CD4-positive, alpha-beta T cell treated with Interferon alpha-2 for 1 hour (primary cell): ENCODE data around the gene MOCS1.

ENCODE experiments used
- DNase-seq, 2 donors: peaks; one replicate each; pipeline ENCODE4 v3.0.0-alpha.2; 2020 to 2022

The MOCS1 gene

DNA sequence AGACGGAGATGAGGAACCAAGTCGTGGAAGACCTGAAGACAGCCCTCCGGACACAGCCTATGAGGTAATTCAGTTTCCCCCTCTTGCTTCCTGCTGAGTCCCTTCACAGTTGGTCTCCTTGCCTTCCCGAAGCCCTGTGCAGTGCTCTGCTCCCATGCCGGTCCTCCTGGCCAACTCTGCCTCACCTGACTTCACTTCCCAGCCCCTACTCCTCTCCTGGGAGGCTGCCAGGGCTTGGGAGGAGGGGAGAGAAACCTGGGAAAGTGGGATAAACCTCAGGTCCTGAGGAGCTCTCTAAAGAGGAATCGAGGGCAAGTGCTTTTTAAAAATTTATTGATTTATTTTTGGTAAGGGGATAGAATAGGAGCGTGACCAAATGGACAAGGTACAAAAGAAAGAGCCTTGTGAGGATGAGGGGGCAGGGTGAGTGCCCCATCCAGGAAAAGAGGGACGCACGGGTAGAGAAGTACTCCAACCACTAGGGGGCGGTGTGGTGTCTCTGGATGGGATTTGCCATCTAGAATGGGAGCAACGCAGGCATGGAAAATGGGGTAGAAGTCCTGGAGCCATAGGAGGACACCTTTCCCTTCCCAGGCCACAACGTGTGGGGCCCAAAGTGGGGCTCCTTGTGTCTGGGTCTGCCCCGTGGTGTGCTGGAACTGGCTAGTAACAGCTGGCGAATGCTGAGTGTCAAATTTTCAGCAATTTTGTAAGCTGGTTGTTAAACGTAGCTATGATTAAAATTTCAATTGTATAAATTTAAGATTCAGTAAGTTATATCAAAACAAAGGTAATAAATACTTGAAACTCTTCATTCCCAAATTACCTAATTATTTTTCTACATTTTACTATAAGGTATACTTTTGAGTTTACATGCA is 69.0 kb downstream of the MOCS1 start:
- peak; percentile 9 to 39 for DNase-seq

GRCh38 chr6:39861663-39862062 is 72.6 kb downstream of the MOCS1 start:
- no peak for DNase-seq

DNA sequence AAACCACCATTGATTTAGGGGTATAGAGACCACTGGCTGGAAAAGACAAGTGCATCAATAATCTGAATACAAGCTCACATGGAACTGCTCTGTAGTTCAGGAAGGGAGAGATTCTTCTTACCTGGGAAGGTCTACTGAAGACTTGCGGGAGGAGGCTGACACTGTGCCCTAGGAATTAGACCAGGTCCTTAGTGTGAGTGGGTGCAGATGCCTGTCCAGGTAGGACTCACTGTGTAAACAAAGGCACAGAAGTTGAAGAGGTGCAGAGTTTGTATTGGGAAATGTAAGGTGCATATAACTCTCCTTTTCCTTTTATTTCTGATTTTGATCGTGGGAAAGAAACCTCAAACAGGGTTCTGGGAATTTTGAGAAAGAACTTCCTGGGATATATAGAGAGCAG is 75.2 kb downstream of the MOCS1 start:
- DNase-seq: no peak

DNA sequence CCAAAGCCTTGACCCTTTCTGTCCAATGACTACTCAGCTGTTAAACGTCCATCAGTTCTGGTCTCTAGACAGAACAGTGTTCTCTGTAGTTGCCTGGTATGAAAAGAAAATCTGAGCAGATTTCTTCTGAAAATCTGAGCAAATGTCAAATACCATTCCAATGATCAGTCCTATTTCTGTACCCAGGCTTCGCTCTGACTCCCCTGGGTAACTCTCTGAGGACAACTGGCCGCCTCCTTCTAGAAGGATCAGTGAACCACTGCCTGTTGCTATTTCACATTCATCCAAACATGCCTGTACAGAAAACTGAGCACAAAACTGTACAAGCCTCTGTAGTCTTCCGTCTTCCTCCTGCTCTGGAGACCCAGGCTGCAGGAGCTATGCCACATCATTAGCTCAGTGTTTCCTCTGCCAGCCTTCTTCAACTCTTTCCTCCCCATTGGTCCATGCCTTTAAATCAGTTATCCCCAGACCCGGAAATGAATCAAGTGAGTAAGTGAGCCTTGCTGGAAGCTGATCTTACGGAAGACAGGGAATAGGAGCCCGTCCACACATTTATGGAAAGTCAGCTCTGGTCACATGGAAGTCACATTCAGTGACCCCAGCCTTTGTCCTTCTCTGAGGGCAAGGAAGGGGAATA is 78.8 kb downstream of the MOCS1 start:
- no peak for DNase-seq
